Mesendoderm (in vitro differentiated cells): ENCODE results near the gene GRIK1.

Experiments
- DNase-seq: peaks from one replicate; pipeline ENCODE4 v3.0.0; 2013
- H2AK5ac ChIP-seq: 2 replicates; pipeline ENCODE4 v1.6.1; 2013; ENCODE audit warnings: low read length, inconsistent platforms
- H2BK120ac ChIP-seq: 2 replicates; pipeline ENCODE4 v1.6.1; 2013; ENCODE audit warnings: low read depth, mild to moderate bottlenecking, low read length, moderate library complexity, mixed read lengths
- H2BK15ac ChIP-seq: replicated peaks from 2 replicates; pipeline ENCODE4 v1.6.1; 2013; ENCODE audit warnings: low read depth, mild to moderate bottlenecking, moderate library complexity
- H2BK5ac ChIP-seq: 2 replicates; pipeline ENCODE4 v1.6.1; 2013; ENCODE audit warnings: low read length, inconsistent platforms
- H3K18ac ChIP-seq: 2 replicates; pipeline ENCODE4 v1.6.1; 2013; ENCODE audit warnings: mild to moderate bottlenecking, low read length, mixed read lengths
- H3K23ac ChIP-seq: one replicate; pipeline ENCODE4 v1.6.1; 2013; ENCODE audit warnings: low read length
- H3K27ac ChIP-seq: 2 replicates; pipeline ENCODE4 v1.5.1; 2013; ENCODE audit warnings: low read depth, mild to moderate bottlenecking, inconsistent platforms, low read length, moderate library complexity
- H3K27me3 ChIP-seq: 2 replicates; pipeline ENCODE4 v1.6.1; 2013; ENCODE audit warnings: low read length, control low read depth, mild to moderate bottlenecking, inconsistent platforms; ENCODE audit not compliant: insufficient read depth, poor library complexity
- H3K36me3 ChIP-seq: 2 replicates; pipeline ENCODE4 v1.6.1; 2013; ENCODE audit warnings: low read length, inconsistent platforms; ENCODE audit not compliant: control insufficient read depth, insufficient read depth
- H3K4ac ChIP-seq: one replicate; pipeline ENCODE4 v1.6.1; 2013; ENCODE audit warnings: low read depth, mild to moderate bottlenecking, low read length, moderate library complexity
- H3K4me1 ChIP-seq: 2 replicates; pipeline ENCODE4 v1.6.1; 2013; ENCODE audit warnings: low read depth, low read length, inconsistent platforms; ENCODE audit not compliant: control insufficient read depth
- H3K4me2 ChIP-seq: 2 replicates; pipeline ENCODE4 v1.6.1; 2013; ENCODE audit warnings: low read length
- H3K4me3 ChIP-seq: 2 replicates; pipeline ENCODE4 v1.5.1; 2013; ENCODE audit warnings: mild to moderate bottlenecking, low read length
- H3K56ac ChIP-seq: one replicate; pipeline ENCODE4 v1.6.1; 2013; ENCODE audit warnings: low read length
- H3K79me1 ChIP-seq: 2 replicates; pipeline ENCODE4 v1.6.1; 2013; ENCODE audit warnings: low read length, inconsistent platforms
- H3K79me2 ChIP-seq: 2 replicates; pipeline ENCODE4 v1.6.1; 2013; ENCODE audit warnings: mild to moderate bottlenecking, low read length; ENCODE audit not compliant: control insufficient read depth, insufficient read depth
- H3K9ac ChIP-seq: 2 replicates; pipeline ENCODE4 v1.6.1; 2013; ENCODE audit warnings: low read length, inconsistent platforms
- H4K5ac ChIP-seq: one replicate; pipeline ENCODE4 v1.6.1; 2013; ENCODE audit warnings: low read length
- H4K8ac ChIP-seq: one replicate; pipeline ENCODE4 v1.6.1; 2013; ENCODE audit warnings: low read depth, mild to moderate bottlenecking, control low read depth, low read length, moderate library complexity
- WGBS: extraction: QIAGEN DNeasy Blood & Tissue Kit; methylation state at CpG from one replicate; pipeline ENCODE4 v1.1.7; 2013; ENCODE audit warnings: low lambda C conversion rate, missing lambda C conversion rate; ENCODE audit not compliant: insufficient coverage; ENCODE audit errors: extremely low coverage; 5-methylcytosine and 5-hydroxymethylcytosine counted together

The GRIK1 gene

GRCh38 chr21:29739176-29739575 is 200.6 kb downstream of the GRIK1 start:
- Histone ChIP-seq H2AK5ac (no peak overlapping the region), H3K56ac (no peak overlapping the region), H3K79me1 (no peaks in the 10 kb centered on the region), H3K4me3 (no peak overlapping the region), H3K27me3 (no peaks in the 10 kb centered on the region), H3K4ac (no peak overlapping the region), H3K36me3 (no peaks in the 10 kb centered on the region), H2BK120ac (no peak overlapping the region), H3K27ac (no peak overlapping the region), H3K4me1 (no peaks in the 10 kb centered on the region), H4K8ac (no peak overlapping the region), H2BK5ac (no peak overlapping the region), H3K79me2 (no peaks in the 10 kb centered on the region), H3K4me2 (no peak overlapping the region), H3K9ac (no peak overlapping the region), H3K23ac (no peak overlapping the region), H2BK15ac (no peak overlapping the region), H3K18ac (no peak overlapping the region), H4K5ac (no peak overlapping the region)
- WGBS = no CpG with 5 or more reads among the region's 1 CpG
- no peak for DNase-seq

DNA sequence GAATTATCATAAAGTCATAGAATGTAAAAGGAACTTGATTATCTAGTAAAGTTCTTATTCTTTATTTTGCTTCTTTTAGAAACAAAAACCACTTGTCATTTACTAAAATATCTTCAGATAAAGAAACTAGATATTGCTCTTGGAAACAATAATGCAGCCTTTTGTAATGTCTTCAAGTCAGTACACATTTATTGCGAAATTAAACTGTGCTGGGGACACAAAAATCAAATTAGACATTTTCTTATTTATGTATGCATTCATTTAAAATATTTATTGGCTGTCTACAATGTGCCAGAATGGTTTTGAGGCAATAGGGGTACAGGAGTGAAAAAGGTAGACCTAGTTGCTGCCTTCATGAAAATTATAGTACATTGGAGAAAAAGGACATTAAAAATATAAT is 201.1 kb downstream of the GRIK1 start:
- Histone ChIP-seq H3K27ac (no peak overlapping the region), H3K4me2 (no peak overlapping the region), H4K8ac (no peak overlapping the region), H3K4ac (no peak overlapping the region), H2BK5ac (no peak overlapping the region), H3K18ac (no peak overlapping the region), H3K4me1 (no peaks in the 10 kb centered on the region), H3K79me2 (no peaks in the 10 kb centered on the region), H3K27me3 (no peaks in the 10 kb centered on the region), H4K5ac (no peak overlapping the region), H2BK120ac (no peak overlapping the region), H2BK15ac (no peak overlapping the region), H3K36me3 (no peaks in the 10 kb centered on the region), H3K56ac (no peak overlapping the region), H2AK5ac (no peak overlapping the region), H3K79me1 (no peaks in the 10 kb centered on the region), H3K4me3 (no peak overlapping the region), H3K23ac (no peak overlapping the region), H3K9ac (no peak overlapping the region)
- no CpG with 5 or more reads among the region's 1 CpG for whole genome bisulfite sequencing
- DNase-seq = no peak

DNA sequence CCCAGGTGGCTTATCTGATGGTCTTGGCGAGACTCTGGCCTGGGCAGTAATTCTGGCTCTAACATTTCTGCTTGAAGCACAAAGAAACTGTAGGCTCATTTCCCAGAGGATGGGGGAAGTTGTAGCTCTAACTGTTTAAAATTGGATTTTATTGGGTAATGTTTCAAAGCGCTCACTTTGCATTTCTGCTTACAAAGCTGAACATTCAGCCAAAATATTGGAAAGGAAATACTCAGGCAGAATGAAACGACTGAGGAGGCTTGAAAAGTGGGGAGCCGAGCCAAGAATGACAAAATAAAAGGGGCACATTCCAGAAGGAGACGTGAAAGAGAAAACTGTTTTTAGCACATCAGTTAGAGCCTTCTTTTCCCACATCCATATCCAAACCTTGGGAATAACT is 202.6 kb downstream of the GRIK1 start:
- Histone ChIP-seq H3K79me1 (no peaks in the 10 kb centered on the region), H3K27me3 (no peaks in the 10 kb centered on the region), H3K4ac (no peak overlapping the region), H4K8ac (no peak overlapping the region), H3K79me2 (no peaks in the 10 kb centered on the region), H4K5ac (no peak overlapping the region), H3K4me3 (no peak overlapping the region), H2BK120ac (no peak overlapping the region), H2BK5ac (no peak overlapping the region), H3K4me2 (no peak overlapping the region), H3K18ac (no peak overlapping the region), H3K9ac (no peak overlapping the region), H3K4me1 (no peaks in the 10 kb centered on the region), H3K36me3 (no peaks in the 10 kb centered on the region), H3K23ac (no peak overlapping the region), H2BK15ac (no peak overlapping the region), H3K56ac (no peak overlapping the region), H2AK5ac (no peak overlapping the region), H3K27ac (no peak overlapping the region)
- WGBS = no CpG with 5 or more reads among the region's 5 CpGs
- DNase-seq = no peak

GRCh38 chr21:29730281-29730680 is 209.5 kb downstream of the GRIK1 start:
- Histone ChIP-seq H3K18ac (no peak overlapping the region), H3K9ac (no peak overlapping the region), H3K79me1 (no peaks in the 10 kb centered on the region), H3K27me3 (no peaks in the 10 kb centered on the region), H4K5ac (no peak overlapping the region), H4K8ac (no peak overlapping the region), H3K23ac (no peak overlapping the region), H2BK120ac (no peak overlapping the region), H3K27ac (no peak overlapping the region), H3K4ac (no peak overlapping the region), H3K56ac (no peak overlapping the region), H3K4me3 (no peak overlapping the region), H2BK5ac (no peak overlapping the region), H3K4me2 (no peak overlapping the region), H2AK5ac (no peak overlapping the region), H2BK15ac (no peak overlapping the region), H3K36me3 (no peaks in the 10 kb centered on the region), H3K79me2 (no peaks in the 10 kb centered on the region), H3K4me1 (no peaks in the 10 kb centered on the region)
- no peak for DNase-seq
- no CpG with 5 or more reads among the region's 1 CpG for WGBS

GRCh38 chr21:29726044-29726443 is 213.8 kb downstream of the GRIK1 start:
- no peak overlapping the region for H2BK15ac ChIP-seq
- H3K79me1 ChIP-seq = no peaks in the 10 kb centered on the region
- no peak overlapping the region for H2BK120ac ChIP-seq
- no peak overlapping the region for H4K8ac ChIP-seq
- H3K27me3 ChIP-seq = no peaks in the 10 kb centered on the region
- no peaks in the 10 kb centered on the region for H3K36me3 ChIP-seq
- no peak overlapping the region for H3K18ac ChIP-seq
- DNase-seq = no peak
- no peak overlapping the region for H2BK5ac ChIP-seq
- no peak overlapping the region for H3K4me3 ChIP-seq
- H3K23ac ChIP-seq = no peak overlapping the region
- no peak overlapping the region for H3K27ac ChIP-seq
- no peaks in the 10 kb centered on the region for H3K4me1 ChIP-seq
- no peak overlapping the region for H3K4me2 ChIP-seq
- H4K5ac ChIP-seq = no peak overlapping the region
- H3K56ac ChIP-seq = no peak overlapping the region
- H3K79me2 ChIP-seq = no peaks in the 10 kb centered on the region
- H3K4ac ChIP-seq = no peak overlapping the region
- no peak overlapping the region for H3K9ac ChIP-seq
- H2AK5ac ChIP-seq = no peak overlapping the region

- no peaks in the 10 kb centered on the region for H3K79me2 ChIP-seq
- no peak overlapping the region for H2AK5ac ChIP-seq
- H3K4me1 ChIP-seq = no peaks in the 10 kb centered on the region
- no peaks in the 10 kb centered on the region for H3K79me1 ChIP-seq
- H3K4me2 ChIP-seq = no peak overlapping the region
- no peaks in the 10 kb centered on the region for H3K27me3 ChIP-seq
- no CpG with 5 or more reads among the region's 9 CpGs for WGBS
- H4K8ac ChIP-seq = no peak overlapping the region
- no peak overlapping the region for H3K4ac ChIP-seq
- H2BK120ac ChIP-seq = no peak overlapping the region
- no peak overlapping the region for H3K18ac ChIP-seq
- no peak overlapping the region for H2BK5ac ChIP-seq
- no peak overlapping the region for H3K27ac ChIP-seq
- H3K23ac ChIP-seq = no peak overlapping the region
- H2BK15ac ChIP-seq = no peak overlapping the region
- no peak for DNase-seq
- H3K36me3 ChIP-seq = no peaks in the 10 kb centered on the region
- no peak overlapping the region for H3K9ac ChIP-seq
- H4K5ac ChIP-seq = no peak overlapping the region
- no peak overlapping the region for H3K4me3 ChIP-seq
- H3K56ac ChIP-seq = no peak overlapping the region
Observed at GRCh38 chr21:29725025-29725736, 214.6 kb downstream of the GRIK1 start.
